Urothelium cell line (cell line): ENCODE results near the gene KCNQ5.

Experiments
- DNase-seq: peaks from one replicate; pipeline ENCODE4 v3.0.0; 2011; ENCODE audit warnings: low spot score, mixed read lengths
- FAIRE-seq: peaks from 2 replicates; lab custom pipeline; 2011; peaks lifted over from hg19 to GRCh38; lab: Jason Lieb, UNC

Gene KCNQ5

GRCh38 chr6:72739368-72739779, 117.5 kb downstream of the KCNQ5 start:
- DNase-seq (no peak), FAIRE-seq (no peak)

GRCh38 chr6:72740135-72740534, 118.3 kb downstream of the KCNQ5 start:
- DNase-seq (no peak), FAIRE-seq (no peak)

GRCh38 chr6:72741083-72741482, 119.2 kb downstream of the KCNQ5 start:
- FAIRE-seq, result no peak
- DNase-seq, result no peak

GRCh38 chr6:72742001-72742673, 120.3 kb downstream of the KCNQ5 start:
- FAIRE-seq (no peak), DNase-seq (no peak)

- FAIRE-seq (no peak), DNase-seq (no peak)
These were observed 124.4 kb downstream of the KCNQ5 start for GRCh38 chr6:72746276-72746675.

GRCh38 chr6:72748759-72749158, 126.9 kb downstream of the KCNQ5 start:
- FAIRE-seq (no peak), DNase-seq (peak; percentile 70)

GRCh38 chr6:72755752-72756151, 133.9 kb downstream of the KCNQ5 start:
- DNase-seq (no peak), FAIRE-seq (no peak)

- no peak for DNase-seq
- no peak for FAIRE-seq
These were observed 135.2 kb downstream of the KCNQ5 start for GRCh38 chr6:72757048-72757447.

- DNase-seq (no peak), FAIRE-seq (no peak)
These were observed 136.1 kb downstream of the KCNQ5 start for GRCh38 chr6:72757926-72758325.

GRCh38 chr6:72758901-72759300, 137.0 kb downstream of the KCNQ5 start:
- FAIRE-seq (no peak), DNase-seq (no peak)

- DNase-seq, result no peak
- FAIRE-seq, result no peak
These were observed 138.4 kb downstream of the KCNQ5 start for GRCh38 chr6:72760114-72760793.

GRCh38 chr6:72761761-72762160, 139.9 kb downstream of the KCNQ5 start:
- no peak for FAIRE-seq
- no peak for DNase-seq

GRCh38 chr6:72769459-72770125, 147.7 kb downstream of the KCNQ5 start:
- FAIRE-seq (no peak), DNase-seq (no peak)

GRCh38 chr6:72770959-72771358, 149.1 kb downstream of the KCNQ5 start:
- no peak for FAIRE-seq

GRCh38 chr6:72776456-72776855, 154.6 kb downstream of the KCNQ5 start:
- FAIRE-seq (no peak), DNase-seq (no peak)

More at GRCh38 chr6:72770959-72771358, 149.1 kb downstream of the KCNQ5 start:
- no peak for DNase-seq

- no peak for FAIRE-seq
- DNase-seq, result no peak
These were observed 159.8 kb downstream of the KCNQ5 start for GRCh38 chr6:72781624-72782023.

- DNase-seq, result no peak
- no peak for FAIRE-seq
These were observed 161.2 kb downstream of the KCNQ5 start for GRCh38 chr6:72783035-72783434.

GRCh38 chr6:72783666-72784065, 161.8 kb downstream of the KCNQ5 start:
- FAIRE-seq (no peak), DNase-seq (no peak)

- no peak for FAIRE-seq
These were observed 162.2 kb downstream of the KCNQ5 start for GRCh38 chr6:72784071-72784470.

GRCh38 chr6:72784581-72784980, 162.7 kb downstream of the KCNQ5 start:
- no peak for FAIRE-seq
- peak; percentile 25 for DNase-seq

More at GRCh38 chr6:72784071-72784470, 162.2 kb downstream of the KCNQ5 start:
- no peak for DNase-seq

- peak; percentile 66 for DNase-seq
- peak; percentile 58 for FAIRE-seq
These were observed 165.6 kb downstream of the KCNQ5 start for GRCh38 chr6:72787391-72788031.
